ENCODE results near the gene CDH23.

CDH23 gene

GRCh38 chr10:71690094-71690720 lies 293.5 kb downstream of the CDH23 start:
- H3K4me3 ChIP-seq (ENCODE audit: low read depth, low read length): no peak overlapping the region
- DNase-seq (ENCODE audit: low read depth): no peak
- no peak for TF ChIP-seq CTCF (IDR thresholded peaks at IDR 0.05; ENCODE audit: control insufficient read depth, extremely low read depth, insufficient read depth)

- H3K4me3 ChIP-seq (ENCODE audit: low read depth, low read length): no peak overlapping the region
- no peak for TF ChIP-seq CTCF (IDR thresholded peaks at IDR 0.05; ENCODE audit: control insufficient read depth, extremely low read depth, insufficient read depth)
- DNase-seq (ENCODE audit: low read depth): no peak
Measured at GRCh38 chr10:71691405-71691804, 294.7 kb downstream of the CDH23 start.

GRCh38 chr10:71692598-71693306 lies 296.0 kb downstream of the CDH23 start:
- DNase-seq (ENCODE audit: low read depth): no peak
- no peak for TF ChIP-seq CTCF (IDR thresholded peaks at IDR 0.05; ENCODE audit: control insufficient read depth, extremely low read depth, insufficient read depth)
- no peak overlapping the region for H3K4me3 ChIP-seq (ENCODE audit: low read depth, low read length)

GRCh38 chr10:71693377-71693776 lies 296.7 kb downstream of the CDH23 start:
- no peak overlapping the region for H3K4me3 ChIP-seq (ENCODE audit: low read depth, low read length)
- TF ChIP-seq CTCF (IDR thresholded peaks at IDR 0.05; ENCODE audit: control insufficient read depth, extremely low read depth, insufficient read depth): no peak
- no peak for DNase-seq (ENCODE audit: low read depth)

GRCh38 chr10:71694039-71694501 lies 297.4 kb downstream of the CDH23 start:
- DNase-seq (ENCODE audit: low read depth): no peak
- no peak overlapping the region for H3K4me3 ChIP-seq (ENCODE audit: low read depth, low read length)
- no peak for TF ChIP-seq CTCF (IDR thresholded peaks at IDR 0.05; ENCODE audit: control insufficient read depth, extremely low read depth, insufficient read depth)

- no peak for TF ChIP-seq CTCF (IDR thresholded peaks at IDR 0.05; ENCODE audit: control insufficient read depth, extremely low read depth, insufficient read depth)
- H3K4me3 ChIP-seq (ENCODE audit: low read depth, low read length): no peak overlapping the region
- no peak for DNase-seq (ENCODE audit: low read depth)
Measured at GRCh38 chr10:71694567-71694968, 297.8 kb downstream of the CDH23 start.
